ENCODE data around the gene PSMG4. TPM values are rescaled to one million over a fixed set of nuclear protein-coding genes. Genes with fewer than 3 reads are reported as not detected.

The PSMG4 gene
- total and polyA plus RNA-seq, 2 donors (not counting 3 experiments of a cell fraction or from before 2014, with no cell fraction given): 31.4 to 46.0 TPM

- peaks cover 0 to 2% of the 10 kb centered on the region in 2 experiments for H3K36me3 ChIP-seq (ENCODE audit: control insufficient read depth in 2 of 2, extremely low read depth in 1 of 2, insufficient read depth in 2 of 2, low read length in 2 of 2)
- no peak overlapping the region for H3K9ac ChIP-seq (replicated peaks; ENCODE audit: extremely low read depth, insufficient read depth, low read length)
- FAIRE-seq: no peak
- dilution Hi-C loops (cut with MboI; ENCODE audit: extremely low pct_ligation_motif_present, low sequenced_read_pairs) (loop anchor here (25.0 kb wide), 1 partner anchor 696 kb away; no protein-coding TSS in a partner anchor), intact Hi-C loops (cut with micrococcal nuclease) (no loop called here)
- no peak overlapping the region for H2AFZ ChIP-seq (ENCODE audit: low read depth, low read length)
- ChIA-PET CTCF (interaction anchor here (0.9 to 1.8 kb wide), 4 partner anchors 9 to 29 kb away, joined by 3 to 6 read pairs (median 4); no protein-coding TSS in a partner anchor), POLR2A (interaction anchor here (0.5 kb wide), 1 partner anchor 66 kb away, joined by 9 read pairs; no protein-coding TSS in a partner anchor)
- H3K27ac ChIP-seq (ENCODE audit: insufficient read depth, low read depth, low read length): no peak overlapping the region
- H3K9me3 ChIP-seq (replicated peaks; ENCODE audit: control insufficient read depth, insufficient read depth, low read length): no peaks in the 10 kb centered on the region
- H4K20me1 ChIP-seq (replicated peaks; ENCODE audit: control insufficient read depth, extremely low read depth, insufficient read depth, low read length): no peaks in the 10 kb centered on the region
- no peaks in the 10 kb centered on the region for H3K79me2 ChIP-seq (ENCODE audit: control insufficient read depth, insufficient read depth, low read length)
- H3K4me2 ChIP-seq (ENCODE audit: insufficient read depth, low read length): no peak overlapping the region
- DNase-seq (ENCODE audit: low read depth, low spot score): no peak
- H3K9me1 ChIP-seq (replicated peaks; ENCODE audit: control insufficient read depth, extremely low read depth, insufficient read depth, low read length): no peaks in the 10 kb centered on the region
- peaks cover 6% of the 10 kb centered on the region for H3K4me1 ChIP-seq (ENCODE audit: control insufficient read depth, extremely low read depth, insufficient read depth, low read length)
- H3K4me3 ChIP-seq (replicated peaks in 1 of 3; ENCODE audit: insufficient read depth in 1 of 3, low read depth in 1 of 3, low read length in 3 of 3): no peak overlapping the region
- no peaks in the 10 kb centered on the region for H3K27me3 ChIP-seq (ENCODE audit: control insufficient read depth in 2 of 2, insufficient read depth in 2 of 2, low read length in 2 of 2)
- TSS peak; percentile 89 for BruUV-seq (replicated peaks)
- TF ChIP-seq GATA2 (IDR thresholded peaks at IDR 0.05; ENCODE audit: insufficient read depth, insufficient read length, low read depth, low read length) (no peak), POLR2A (IDR thresholded peaks at IDR 0.05; ENCODE audit: low read depth, low read length) (no peak), CTCF (IDR thresholded peaks at IDR 0.05; ENCODE audit: extremely low read depth in 1 of 2, insufficient read depth in 1 of 2, low read depth in 1 of 2, low read length in 2 of 2) (no peak)
Observed at GRCh38 chr6:3291346-3291745, 32.6 kb downstream of the PSMG4 start.

- Histone ChIP-seq H3K4me3 (replicated peaks in 1 of 3; ENCODE audit: insufficient read depth in 1 of 3, low read depth in 1 of 3, low read length in 3 of 3) (no peak overlapping the region), H2AFZ (ENCODE audit: low read depth, low read length) (no peak overlapping the region), H3K27ac (ENCODE audit: insufficient read depth, low read depth, low read length) (peak overlapping the region; percentile 43), H3K9me3 (replicated peaks; ENCODE audit: control insufficient read depth, insufficient read depth, low read length) (no peaks in the 10 kb centered on the region), H3K9ac (replicated peaks; ENCODE audit: extremely low read depth, insufficient read depth, low read length) (no peak overlapping the region), H3K79me2 (ENCODE audit: control insufficient read depth, insufficient read depth, low read length) (no peaks in the 10 kb centered on the region), H3K4me1 (ENCODE audit: control insufficient read depth, extremely low read depth, insufficient read depth, low read length) (peaks cover 6% of the 10 kb centered on the region), H4K20me1 (replicated peaks; ENCODE audit: control insufficient read depth, extremely low read depth, insufficient read depth, low read length) (no peaks in the 10 kb centered on the region), H3K9me1 (replicated peaks; ENCODE audit: control insufficient read depth, extremely low read depth, insufficient read depth, low read length) (no peaks in the 10 kb centered on the region), H3K27me3 (ENCODE audit: control insufficient read depth in 2 of 2, insufficient read depth in 2 of 2, low read length in 2 of 2) (no peaks in the 10 kb centered on the region), H3K36me3 (ENCODE audit: control insufficient read depth in 2 of 2, extremely low read depth in 1 of 2, insufficient read depth in 2 of 2, low read length in 2 of 2) (peaks cover 0 to 2% of the 10 kb centered on the region in 2 experiments), H3K4me2 (ENCODE audit: insufficient read depth, low read length) (no peak overlapping the region)
- intact Hi-C loops (cut with micrococcal nuclease) (no loop called here), dilution Hi-C loops (cut with MboI; ENCODE audit: extremely low pct_ligation_motif_present, low sequenced_read_pairs) (loop anchor here (25.0 kb wide), 1 partner anchor 695 kb away; no protein-coding TSS in a partner anchor)
- BruUV-seq (replicated peaks): no TSS peak
- FAIRE-seq (no peak), DNase-seq (ENCODE audit: low read depth, low spot score) (no peak)
- ChIA-PET POLR2A (no interaction called here), CTCF (interaction anchor here (0.7 to 1.8 kb wide), 5 partner anchors 10 to 28 kb away, joined by 3 to 6 read pairs (median 4); no protein-coding TSS in a partner anchor)
- TF ChIP-seq JUN (IDR thresholded peaks at IDR 0.05; ENCODE audit: borderline replicate concordance, insufficient read depth, insufficient read length, low read depth): no peak
- no peak for TF ChIP-seq MYC (IDR thresholded peaks at IDR 0.05; ENCODE audit: low read depth, low read length)
- TF ChIP-seq GATA2 (IDR thresholded peaks at IDR 0.05; ENCODE audit: insufficient read depth, insufficient read length, low read depth, low read length): no peak
- no peak for TF ChIP-seq CTCF (IDR thresholded peaks at IDR 0.05; ENCODE audit: extremely low read depth in 1 of 2, insufficient read depth in 1 of 2, low read depth in 1 of 2, low read length in 2 of 2)
- no peak for TF ChIP-seq POLR2AphosphoS5 (IDR thresholded peaks at IDR 0.05; ENCODE audit: insufficient read depth, low read depth, low read length)
- TF ChIP-seq MAX (IDR thresholded peaks at IDR 0.05; ENCODE audit: insufficient read depth, insufficient read length): no peak
- TF ChIP-seq FOS (IDR thresholded peaks at IDR 0.05; ENCODE audit: borderline replicate concordance, insufficient read depth, low read length): no peak
- no peak for TF ChIP-seq POLR2A (IDR thresholded peaks at IDR 0.05; ENCODE audit: low read depth, low read length)
- TF ChIP-seq EZH2 (IDR thresholded peaks at IDR 0.05; ENCODE audit: borderline replicate concordance, low read depth, low read length, severe bottlenecking): no peak
Observed at GRCh38 chr6:3291987-3292386, 33.2 kb downstream of the PSMG4 start.
